Loucy (cell line): ENCODE measurements around the gene AMPH.

ENCODE experiments used
- CTCF ChIP-seq: fragments of 200-600 bp; sonication (generic); conservative IDR thresholded peaks from 2 replicates; pipeline ENCODE4 v1.5.1; 2014; ENCODE audit warnings: mild to moderate bottlenecking, antibody characterized with exemption, low read length
- EZH2phosphoT487 ChIP-seq: fragments of 200-600 bp; IDR thresholded peaks from 2 replicates; pipeline ENCODE4 v1.6.1; 2018; ENCODE audit warnings: antibody characterized with exemption, mild to moderate bottlenecking, moderate library complexity, borderline replicate concordance

- TF ChIP-seq CTCF (no peak), EZH2phosphoT487 (no peak)
These were observed 192.2 kb downstream of the AMPH start for GRCh38 chr7:38438970-38439369.
